Measurements from ENCODE around the gene RIMBP3C.
"Not testable (repeated sequence)": the region's sequence is repeated elsewhere in the genome, so short reads cannot be mapped to it uniquely, and the experiment has no call there.

RIMBP3C gene

GRCh38 chr22:21573750-21574494, 22.7 kb upstream of the RIMBP3C start:
- no peak for DNase-seq

DNA sequence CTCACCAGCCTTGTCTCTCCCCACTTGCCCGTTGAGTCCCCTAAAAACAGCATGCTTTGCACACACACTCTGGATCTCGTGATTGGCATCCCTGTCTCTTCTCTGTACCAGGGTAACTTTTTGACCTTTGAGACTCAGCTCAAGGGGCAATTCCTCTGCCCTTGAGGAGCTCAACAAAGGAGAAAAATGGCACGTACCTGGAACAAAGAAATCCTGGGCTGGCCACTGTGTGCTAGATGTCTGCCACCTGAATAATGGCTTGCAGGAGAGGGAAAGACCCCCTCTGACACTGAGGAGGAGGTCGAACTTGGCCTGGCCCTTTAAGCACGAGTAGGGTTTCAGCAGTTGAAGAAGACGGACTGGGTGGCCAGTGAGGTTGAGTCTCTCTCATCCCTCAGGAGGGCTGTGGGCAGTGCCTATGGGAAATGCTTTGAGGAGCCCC, 22.1 kb upstream of the RIMBP3C start:
- DNase-seq: no peak

DNA sequence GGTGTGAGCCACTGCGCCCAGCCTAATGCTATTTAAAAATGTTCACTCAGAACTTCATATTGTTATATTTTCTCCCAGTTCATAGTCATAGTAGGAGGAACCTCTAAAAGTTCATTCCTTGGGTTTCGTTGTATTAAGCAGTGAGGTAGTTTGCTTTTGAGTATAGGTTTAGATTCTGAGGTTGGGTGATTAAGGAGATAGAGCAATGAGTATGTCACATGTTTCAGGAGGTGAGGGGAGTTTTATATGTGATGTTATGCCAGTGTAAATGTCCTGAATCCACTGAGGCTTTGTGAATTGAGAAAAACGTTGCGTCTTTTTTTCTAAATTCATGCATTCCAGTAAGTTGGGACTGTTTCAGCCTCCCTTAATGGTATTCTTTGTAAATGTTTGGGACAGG, 20.4 kb upstream of the RIMBP3C start:
- peak; percentile 52 for DNase-seq

GRCh38 chr22:21570398-21570797, 19.1 kb upstream of the RIMBP3C start:
- no peak for DNase-seq

- DNase-seq: no peak
These were observed 18.4 kb upstream of the RIMBP3C start for GRCh38 chr22:21569459-21570170.

GRCh38 chr22:21569076-21569427, 17.8 kb upstream of the RIMBP3C start:
- not testable (repeated sequence) for DNase-seq

GRCh38 chr22:21568347-21569075, 17.2 kb upstream of the RIMBP3C start:
- DNase-seq: peak; percentile 53

- DNase-seq: peak; percentile 87
These were observed 16.4 kb upstream of the RIMBP3C start, which contains the start of gene UBE2L3 for GRCh38 chr22:21567456-21568346. Gene UBE2L3, plus strand, starts transcription at chr22:21567714. Its CDS starts 31 bp downstream, at chr22:21567745.

DNA sequence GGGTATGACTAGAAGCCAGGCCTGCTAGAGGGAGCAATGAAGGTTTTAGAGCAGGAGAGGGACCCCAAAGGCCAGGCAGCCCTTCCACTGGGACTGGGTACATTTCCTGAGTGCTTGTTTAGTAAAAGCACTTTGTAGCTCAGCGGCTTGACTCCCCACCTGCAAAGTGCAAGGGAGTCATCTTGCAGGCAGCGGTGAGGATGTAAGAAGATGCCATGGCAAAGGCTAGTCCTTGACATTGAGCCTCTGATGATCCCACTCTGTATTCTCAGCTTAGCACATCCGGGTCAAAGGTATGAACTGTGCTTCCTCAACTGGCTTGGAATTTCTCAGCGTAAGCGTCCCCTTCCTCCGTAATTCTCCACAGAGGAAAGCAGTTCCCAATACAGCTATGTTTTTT, 13.2 kb upstream of the RIMBP3C start:
- no peak for DNase-seq

DNA sequence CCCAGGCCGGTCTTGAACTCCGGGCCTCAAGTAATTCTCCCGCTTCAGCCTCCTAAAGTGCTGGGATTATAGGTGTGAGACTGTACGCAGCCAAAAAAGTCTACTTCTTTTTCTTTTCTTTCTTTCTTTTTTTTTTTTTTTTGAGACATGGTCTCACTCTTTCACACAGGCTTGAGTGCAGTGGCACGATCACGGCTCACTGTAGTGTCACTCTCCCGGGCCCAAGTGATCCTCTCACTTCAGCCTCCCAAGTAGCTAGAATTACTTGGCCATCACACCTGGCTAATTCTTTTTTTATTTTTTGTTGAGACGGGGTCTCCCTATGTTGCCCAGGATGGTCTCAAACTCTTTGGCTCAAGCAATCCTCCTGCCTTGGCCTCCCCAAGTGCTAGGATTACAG, 12.7 kb upstream of the RIMBP3C start:
- DNase-seq: no peak

DNA sequence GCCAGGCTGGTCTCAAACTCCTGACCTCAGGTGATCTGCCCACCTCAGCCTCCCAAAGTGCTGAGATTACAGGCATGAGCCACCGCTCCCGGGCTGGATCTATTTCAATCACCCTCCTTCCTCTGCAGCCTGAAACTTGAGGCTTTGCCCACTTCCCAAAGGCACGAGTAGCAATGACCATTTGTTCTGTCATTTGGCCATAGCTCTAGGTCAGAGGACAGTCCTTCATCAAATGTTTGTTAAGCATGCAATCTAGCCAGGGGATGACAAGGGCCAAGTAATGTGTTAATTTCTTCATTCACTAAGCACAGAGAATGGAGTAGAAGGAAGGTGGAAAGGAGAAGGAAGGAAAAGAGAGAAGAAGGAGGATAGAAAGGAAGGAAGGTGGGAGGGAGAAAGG, 9.4 kb upstream of the RIMBP3C start:
- DNase-seq: not testable (repeated sequence)

GRCh38 chr22:21559345-21560125, 8.3 kb upstream of the RIMBP3C start:
- DNase-seq: not testable (repeated sequence)

- DNase-seq: not testable (repeated sequence)
These were observed 598 bp downstream of the RIMBP3C start for GRCh38 chr22:21550678-21551047.

DNA sequence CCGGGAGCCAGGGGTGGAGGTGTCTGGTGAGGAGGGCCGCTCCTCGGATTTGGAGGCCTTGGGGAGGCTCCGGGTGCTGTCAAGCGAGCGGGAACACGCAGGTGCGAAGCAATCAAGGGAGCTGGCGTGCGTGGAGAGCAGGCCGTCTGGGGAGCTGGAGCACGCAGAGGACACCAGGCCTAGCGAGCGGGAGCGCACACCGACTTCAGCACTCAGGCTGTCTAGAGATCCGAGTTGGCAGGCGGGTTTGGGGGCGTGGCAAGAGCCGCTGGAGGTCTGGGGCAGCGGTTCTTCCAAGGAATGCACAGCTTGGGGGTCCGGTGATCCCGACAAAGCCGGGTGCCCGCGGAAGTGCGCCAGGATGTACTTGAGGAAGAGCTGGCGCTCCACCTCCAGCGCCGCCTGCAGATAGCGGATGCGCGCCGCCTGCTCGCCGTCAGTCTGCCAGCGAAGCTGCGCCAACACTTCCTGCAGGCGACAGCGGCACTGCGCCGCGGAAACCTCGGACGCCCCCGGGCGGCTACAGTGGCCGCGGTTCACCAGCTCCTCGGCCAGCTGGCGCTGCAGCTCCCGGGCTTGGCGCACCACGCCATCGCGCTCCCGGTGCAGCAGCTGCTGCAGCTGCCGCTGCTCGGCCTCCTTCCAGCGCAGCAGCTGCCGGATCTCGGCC, 1.1 kb downstream of the RIMBP3C start:
- DNase-seq: not testable (repeated sequence)

GRCh38 chr22:21549558-21549957, 1.7 kb downstream of the RIMBP3C start:
- not testable (repeated sequence) for DNase-seq

- DNase-seq: not testable (repeated sequence)
These were observed 6.6 kb downstream of the RIMBP3C start for GRCh38 chr22:21544432-21545322.

GRCh38 chr22:21539862-21540261, 11.4 kb downstream of the RIMBP3C start:
- DNase-seq: not testable (repeated sequence)

DNA sequence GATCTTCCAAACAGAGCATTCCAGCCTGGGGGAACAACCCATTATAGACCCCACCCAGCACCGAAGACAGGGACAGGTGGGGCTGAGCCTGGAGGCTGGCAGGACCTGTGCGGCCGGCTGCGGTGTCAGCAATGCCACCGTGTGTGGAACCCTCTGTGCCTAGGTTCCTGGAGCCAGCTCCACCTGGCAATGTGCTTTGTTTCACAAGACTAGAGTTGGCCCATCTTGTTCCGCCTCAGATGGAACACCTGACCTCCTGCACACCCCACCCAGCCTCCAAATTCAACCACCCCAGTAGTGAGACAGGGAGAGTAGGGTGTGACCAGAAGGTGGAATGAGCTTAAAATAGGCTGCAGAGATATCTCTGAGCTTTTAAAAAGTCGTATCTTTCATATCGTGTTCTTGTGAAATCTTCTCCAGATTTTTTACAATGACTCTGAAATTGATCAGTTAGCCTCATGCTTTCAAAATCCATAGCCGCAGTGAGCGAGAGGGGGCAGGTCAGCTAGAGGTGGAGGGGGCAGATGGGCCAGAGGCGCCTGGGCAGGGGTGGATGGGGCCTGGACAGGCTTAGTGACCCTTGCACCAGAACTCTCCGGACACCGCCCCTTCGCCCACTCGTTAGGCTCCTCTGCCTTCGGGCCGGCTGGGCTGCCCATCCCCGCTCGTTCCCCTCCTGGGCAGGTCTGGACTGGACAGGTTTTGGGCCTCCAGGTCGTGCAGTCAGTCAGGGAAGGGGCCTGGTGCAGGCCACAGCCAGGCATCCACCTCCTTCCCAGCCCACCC, 18.2 kb downstream of the RIMBP3C start:
- not testable (repeated sequence) for DNase-seq

GRCh38 chr22:21531525-21531924, 19.7 kb downstream of the RIMBP3C start:
- DNase-seq: not testable (repeated sequence)

All from activated CD4-positive, alpha-beta T cell treated with anti-CD3 and anti-CD28 coated beads, Interleukin-2, amount 50 U/mL, for 16 hours (primary cell).